PC-9 (cell line): ENCODE measurements around the gene FAIM2. TPM values are rescaled to one million over a fixed set of nuclear protein-coding genes. Genes with fewer than 3 reads are reported as not detected.

ENCODE experiments used
- BruUV-seq: library from RNA; stranded (reverse); fragments of 400-500 nt; replicated peaks from 2 replicates; lab custom pipeline; 2021; lab: Mats Ljungman, UMichigan
- CTCF ChIA-PET: fragments of 300-600 bp; sonication (Branson Sonifier 250); formaldehyde crosslinking; loops from one replicate; lab custom pipeline; 2022; ENCODE audit warnings: antibody characterized with exemption; lab: Charles Lee
- POLR2A ChIA-PET: fragments of 300-600 bp; sonication (Branson Sonifier 250); formaldehyde crosslinking; loops from one replicate; lab custom pipeline; 2022; ENCODE audit warnings: antibody characterized with exemption; ENCODE audit not compliant: unreplicated experiment; lab: Charles Lee
- DNase-seq, 2 experiments: peaks; one replicate each; pipeline versions ENCODE4 v3.0.0 to v3.0.0-alpha.2; 2015 to 2022; ENCODE audit warnings: mixed read lengths in 1 of 2
- H2AFZ ChIP-seq: fragments of 200-600 bp; sonication (generic); 2 replicates; pipeline ENCODE4 v1.8.1; 2017; ENCODE audit warnings: antibody characterized with exemption
- H3F3A ChIP-seq: fragments of 200-600 bp; sonication (generic); 2 replicates; pipeline ENCODE4 v1.8.1; 2017; ENCODE audit warnings: antibody characterized with exemption, mild to moderate bottlenecking, low read depth; ENCODE audit not compliant: insufficient read depth
- H3K27ac ChIP-seq: fragments of 200-600 bp; sonication (generic); 2 replicates; pipeline ENCODE4 v1.6.1; 2016; ENCODE audit warnings: mixed run types
- H3K27me3 ChIP-seq: fragments of 200-600 bp; sonication (generic); 2 replicates; pipeline ENCODE4 v1.6.1; 2016; ENCODE audit warnings: low read depth, mixed run types; ENCODE audit not compliant: insufficient read depth
- H3K36me3 ChIP-seq: fragments of 200-600 bp; sonication (generic); 2 replicates; pipeline ENCODE4 v1.6.1; 2016; ENCODE audit warnings: low read depth, mixed run types
- H3K4me1 ChIP-seq: fragments of 200-600 bp; sonication (generic); replicated peaks from 2 replicates; pipeline ENCODE4 v1.6.1; 2016; ENCODE audit warnings: mixed run types; ENCODE audit not compliant: insufficient read depth
- H3K4me2 ChIP-seq: fragments of 200-600 bp; sonication (generic); 2 replicates; pipeline ENCODE4 v1.6.1; 2017; ENCODE audit warnings: mixed run types
- H3K4me3 ChIP-seq: fragments of 200-600 bp; sonication (generic); 2 replicates; pipeline ENCODE4 v1.6.1; 2016; ENCODE audit warnings: mixed run types
- H3K79me2 ChIP-seq: fragments of 200-600 bp; sonication (generic); 2 replicates; pipeline ENCODE4 v1.6.1; 2017; ENCODE audit warnings: low read depth, mixed run types
- H3K9me2 ChIP-seq: fragments of 200-600 bp; sonication (generic); 2 replicates; pipeline ENCODE4 v1.8.1; 2017; ENCODE audit warnings: mild to moderate bottlenecking; ENCODE audit not compliant: insufficient read depth
- H3K9me3 ChIP-seq: fragments of 200-600 bp; sonication (generic); 2 replicates; pipeline ENCODE4 v1.8.1; 2016; ENCODE audit warnings: low read depth; ENCODE audit not compliant: insufficient read depth
- H4K20me1 ChIP-seq: fragments of 200-600 bp; sonication (generic); 2 replicates; pipeline ENCODE4 v1.8.1; 2017; ENCODE audit not compliant: insufficient read depth
- EZH2 ChIP-seq: fragments of 200-600 bp; sonication (generic); IDR thresholded peaks from 2 replicates; pipeline ENCODE4 v1.8.0; 2017; ENCODE audit warnings: antibody characterized with exemption, low read depth
- intact Hi-C: fragments of 100-400 bp; cut with micrococcal nuclease; formaldehyde crosslinking; loops from one replicate; pipeline ENCODE4 v1.10.0; 2022; ENCODE audit not compliant: unreplicated experiment
- total RNA-seq: library from RNA; stranded (reverse); gene quantifications from 2 replicates; pipeline ENCODE4 v1.2.3, GENCODE V29; 2021
- TF ChIP-seq, protein P1 (sequence below): fragments of 200-600 bp; sonication (generic); conservative IDR thresholded peaks from 2 replicates; pipeline ENCODE4 v1.6.1; 2017; ENCODE audit warnings: mixed run types, antibody characterized with exemption, mild to moderate bottlenecking, moderate library complexity

Gene FAIM2
- total RNA-seq, 1 experiment from 2014 or later, result not detected

GRCh38 chr12:49892084-49892731 lies 11.5 kb downstream of the FAIM2 start:
- Histone ChIP-seq H3K4me2 (no peak overlapping the region), H3F3A (peaks cover 10% of the 10 kb centered on the region; the same call in 1 of the 2 replicates), H3K36me3 (no peaks in the 10 kb centered on the region), H3K4me1 (peaks cover 20% of the 10 kb centered on the region), H3K9me3 (no peaks in the 10 kb centered on the region), H4K20me1 (no peaks in the 10 kb centered on the region), H3K9me2 (no peaks in the 10 kb centered on the region), H3K27me3 (peaks cover 5% of the 10 kb centered on the region), H3K79me2 (no peaks in the 10 kb centered on the region), H3K4me3 (no peak overlapping the region), H3K27ac (no peak overlapping the region), H2AFZ (no peak overlapping the region)
- BruUV-seq, result no TSS peak
- TF ChIP-seq EZH2, result no peak
- TF ChIP-seq, protein P1, sequence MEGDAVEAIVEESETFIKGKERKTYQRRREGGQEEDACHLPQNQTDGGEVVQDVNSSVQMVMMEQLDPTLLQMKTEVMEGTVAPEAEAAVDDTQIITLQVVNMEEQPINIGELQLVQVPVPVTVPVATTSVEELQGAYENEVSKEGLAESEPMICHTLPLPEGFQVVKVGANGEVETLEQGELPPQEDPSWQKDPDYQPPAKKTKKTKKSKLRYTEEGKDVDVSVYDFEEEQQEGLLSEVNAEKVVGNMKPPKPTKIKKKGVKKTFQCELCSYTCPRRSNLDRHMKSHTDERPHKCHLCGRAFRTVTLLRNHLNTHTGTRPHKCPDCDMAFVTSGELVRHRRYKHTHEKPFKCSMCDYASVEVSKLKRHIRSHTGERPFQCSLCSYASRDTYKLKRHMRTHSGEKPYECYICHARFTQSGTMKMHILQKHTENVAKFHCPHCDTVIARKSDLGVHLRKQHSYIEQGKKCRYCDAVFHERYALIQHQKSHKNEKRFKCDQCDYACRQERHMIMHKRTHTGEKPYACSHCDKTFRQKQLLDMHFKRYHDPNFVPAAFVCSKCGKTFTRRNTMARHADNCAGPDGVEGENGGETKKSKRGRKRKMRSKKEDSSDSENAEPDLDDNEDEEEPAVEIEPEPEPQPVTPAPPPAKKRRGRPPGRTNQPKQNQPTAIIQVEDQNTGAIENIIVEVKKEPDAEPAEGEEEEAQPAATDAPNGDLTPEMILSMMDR, result no peak
- CTCF ChIA-PET, result no interaction called here
- intact Hi-C loops, result no loop called here
- no peak for DNase-seq
- POLR2A ChIA-PET, result interaction anchor here (0.5 to 0.9 kb wide), 2 partner anchors 11 to 23 kb away, joined by 6 to 13 read pairs; no protein-coding TSS in a partner anchor

DNA sequence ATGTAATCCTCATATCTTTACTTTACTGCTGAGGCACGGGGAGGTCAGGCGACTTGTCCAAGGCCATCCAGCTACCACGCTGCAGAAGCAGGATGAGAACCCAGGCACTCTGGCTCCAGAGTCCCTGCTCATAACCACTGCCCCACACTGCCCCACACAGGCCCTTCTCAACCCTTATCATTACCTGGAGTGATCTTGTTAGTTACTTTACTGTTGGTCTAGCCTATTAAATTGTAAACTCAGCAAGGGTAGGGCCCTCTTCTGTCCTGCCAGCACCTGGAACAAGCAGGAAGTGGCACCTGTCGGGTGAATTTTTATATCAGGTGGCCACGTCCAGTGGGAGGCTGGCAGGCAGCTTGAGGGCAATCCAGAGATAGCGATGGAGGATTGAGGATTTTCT lies 12.2 kb downstream of the FAIM2 start:
- Histone ChIP-seq H3K27ac (no peak overlapping the region), H3K4me3 (no peak overlapping the region), H3K79me2 (no peaks in the 10 kb centered on the region), H3K4me2 (no peak overlapping the region), H3K27me3 (peaks cover 5% of the 10 kb centered on the region), H3K9me3 (no peaks in the 10 kb centered on the region), H3K4me1 (peaks cover 20% of the 10 kb centered on the region), H2AFZ (no peak overlapping the region), H3F3A (peaks cover 10% of the 10 kb centered on the region; the same call in 1 of the 2 replicates), H3K9me2 (no peaks in the 10 kb centered on the region), H3K36me3 (no peaks in the 10 kb centered on the region), H4K20me1 (no peaks in the 10 kb centered on the region)
- DNase-seq, result no peak
- no TSS peak for BruUV-seq
- CTCF ChIA-PET, result no interaction called here
- TF ChIP-seq, protein P1, result no peak
- TF ChIP-seq EZH2, result no peak
- intact Hi-C loops, result no loop called here
- POLR2A ChIA-PET, result interaction anchor here (0.5 kb wide), 1 partner anchor 10 kb away, joined by 13 read pairs; no protein-coding TSS in a partner anchor

DNA sequence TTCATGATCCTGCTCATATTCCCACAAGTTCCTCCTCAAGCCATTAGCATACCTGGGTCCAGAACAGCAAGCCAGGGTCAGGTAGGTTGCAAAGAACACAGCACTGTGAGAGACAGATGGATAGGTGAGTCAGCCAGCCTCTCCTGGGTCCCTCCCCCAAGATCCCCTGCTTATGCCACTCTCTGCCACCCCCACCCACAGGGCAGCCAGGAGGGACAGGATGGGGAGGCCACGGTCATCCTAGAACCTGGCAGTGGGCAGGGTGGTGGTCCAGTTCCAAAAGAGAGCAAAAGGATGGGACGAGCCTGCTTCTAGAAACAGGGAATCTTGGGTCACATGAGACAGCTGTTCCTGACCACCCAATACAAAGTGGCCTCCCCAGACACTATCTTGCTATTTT lies 12.7 kb downstream of the FAIM2 start:
- H3K9me3 ChIP-seq, result no peaks in the 10 kb centered on the region
- TF ChIP-seq, protein P1, result no peak
- no peak for TF ChIP-seq EZH2
- ChIA-PET POLR2A (no interaction called here), CTCF (no interaction called here)
- peaks cover 10% of the 10 kb centered on the region; the same call in 1 of the 2 replicates for H3F3A ChIP-seq
- H3K4me2 ChIP-seq, result no peak overlapping the region
- H3K9me2 ChIP-seq, result no peaks in the 10 kb centered on the region
- H3K27ac ChIP-seq, result no peak overlapping the region
- DNase-seq, result no peak
- intact Hi-C loops, result no loop called here
- no peaks in the 10 kb centered on the region for H3K36me3 ChIP-seq
- H3K27me3 ChIP-seq, result peaks cover 5% of the 10 kb centered on the region
- peaks cover 20% of the 10 kb centered on the region for H3K4me1 ChIP-seq
- H3K79me2 ChIP-seq, result no peaks in the 10 kb centered on the region
- no peaks in the 10 kb centered on the region for H4K20me1 ChIP-seq
- no peak overlapping the region for H3K4me3 ChIP-seq
- no TSS peak for BruUV-seq
- H2AFZ ChIP-seq, result no peak overlapping the region
